Loucy (cell line): ENCODE results near the gene TBCE.
A peak's percentile ranks its signal among the peaks of the same experiment; 100 is the strongest.

Experiments
- H2AFZ ChIP-seq: fragments of 200-600 bp; sonication (generic); 2 replicates; pipeline ENCODE4 v1.6.0; 2016; ENCODE audit warnings: antibody characterized with exemption, mild to moderate bottlenecking, low read length, moderate library complexity
- H3F3A ChIP-seq: fragments of 200-600 bp; 2 replicates; pipeline ENCODE4 v1.6.0; 2016; ENCODE audit warnings: antibody characterized with exemption, low read depth, mild to moderate bottlenecking
- H3K27me3 ChIP-seq: fragments of 200-600 bp; sonication (generic); 2 replicates; pipeline ENCODE4 v1.6.1; 2014; ENCODE audit warnings: low read length, mild to moderate bottlenecking; ENCODE audit not compliant: insufficient read depth, poor library complexity, severe bottlenecking
- H3K36me3 ChIP-seq: fragments of 200-600 bp; sonication (generic); 2 replicates; pipeline ENCODE4 v1.6.1; 2016; ENCODE audit warnings: low read length; ENCODE audit not compliant: insufficient read depth
- H3K4me1 ChIP-seq: fragments of 200-600 bp; sonication (generic); 2 replicates; pipeline ENCODE4 v1.5.1; 2014; ENCODE audit warnings: low read length, mild to moderate bottlenecking; ENCODE audit not compliant: insufficient read depth, poor library complexity, severe bottlenecking
- H3K4me2 ChIP-seq: fragments of 200-600 bp; sonication (generic); 2 replicates; pipeline ENCODE4 v1.6.0; 2014; ENCODE audit warnings: antibody characterized with exemption, low read length, low read depth, mild to moderate bottlenecking; ENCODE audit not compliant: poor library complexity, severe bottlenecking
- H3K4me3 ChIP-seq: fragments of 200-600 bp; sonication (generic); 2 replicates; pipeline ENCODE4 v1.5.1; 2014; ENCODE audit warnings: low read length, mild to moderate bottlenecking, mixed read lengths; ENCODE audit not compliant: poor library complexity, severe bottlenecking
- H3K79me2 ChIP-seq: fragments of 200-600 bp; sonication (generic); 2 replicates; pipeline ENCODE4 v1.6.1; 2014; ENCODE audit warnings: low read length; ENCODE audit not compliant: insufficient read depth
- H3K9ac ChIP-seq: fragments of 200-600 bp; sonication (generic); 2 replicates; pipeline ENCODE4 v1.6.0; 2014; ENCODE audit warnings: mild to moderate bottlenecking, low read depth, low read length, moderate library complexity; ENCODE audit not compliant: poor library complexity, severe bottlenecking
- H3K9me2 ChIP-seq: fragments of 200-600 bp; sonication (generic); replicated peaks from 2 replicates; pipeline ENCODE4 v1.6.1; 2016; ENCODE audit warnings: low read depth, low read length, mixed read lengths
- H3K9me3 ChIP-seq: fragments of 200-600 bp; sonication (generic); 2 replicates; pipeline ENCODE4 v1.6.1; 2014; ENCODE audit warnings: mild to moderate bottlenecking, antibody characterized with exemption, low read length, low read depth; ENCODE audit not compliant: insufficient read depth
- H4K20me1 ChIP-seq: fragments of 200-600 bp; sonication (generic); 2 replicates; pipeline ENCODE4 v1.6.0; 2014; ENCODE audit warnings: antibody characterized with exemption, low read length, mild to moderate bottlenecking; ENCODE audit not compliant: insufficient read depth, poor library complexity, severe bottlenecking
- EZH2phosphoT487 ChIP-seq: fragments of 200-600 bp; IDR thresholded peaks from 2 replicates; pipeline ENCODE4 v1.6.1; 2018; ENCODE audit warnings: antibody characterized with exemption, mild to moderate bottlenecking, moderate library complexity, borderline replicate concordance
- TF ChIP-seq, protein P1 (sequence below): fragments of 200-600 bp; sonication (generic); conservative IDR thresholded peaks from 2 replicates; pipeline ENCODE4 v1.5.1; 2014; ENCODE audit warnings: mild to moderate bottlenecking, antibody characterized with exemption, low read length

The TBCE gene

DNA sequence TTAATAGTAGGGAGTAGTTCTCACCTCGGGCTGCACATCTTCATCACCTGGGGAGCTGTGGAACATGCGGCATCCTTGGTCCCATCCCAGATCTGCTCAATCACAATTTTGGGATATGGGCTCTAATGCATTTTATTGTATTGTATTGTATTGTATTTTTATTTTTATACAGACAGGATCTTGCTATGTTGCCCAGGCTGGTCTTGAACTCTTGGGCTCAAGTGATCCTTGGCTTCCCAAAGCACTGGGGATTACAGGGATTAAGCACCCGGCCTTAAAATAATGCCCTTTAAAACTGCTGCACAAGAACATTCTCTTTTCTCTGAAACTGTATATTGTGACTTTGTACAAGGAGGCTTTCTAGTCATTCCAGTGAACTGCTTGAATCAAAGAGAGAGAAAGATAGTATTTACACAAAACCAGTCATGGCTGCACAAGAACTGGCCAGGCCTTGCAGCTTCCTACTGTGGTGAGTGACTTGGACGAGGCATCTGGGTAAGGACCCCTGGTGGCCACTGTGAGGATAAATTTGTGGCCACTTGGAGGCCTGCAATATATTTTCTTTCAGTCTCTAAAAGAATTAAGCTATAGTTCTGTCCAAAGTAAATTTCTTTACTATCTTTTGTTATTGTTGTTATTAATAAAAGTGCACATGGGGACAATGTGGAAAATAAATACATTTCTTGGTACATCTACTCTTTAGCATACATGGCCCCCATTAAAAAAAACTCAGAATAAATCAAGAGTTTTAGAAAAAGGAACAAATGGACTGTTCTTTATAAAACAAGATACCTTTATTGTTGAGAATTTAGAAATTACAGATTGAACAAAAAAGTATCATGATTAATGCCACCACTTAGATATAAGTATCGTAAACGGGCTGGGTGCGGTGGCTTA is 48.0 kb downstream of the TBCE start:
- no peaks in the 10 kb centered on the region for H3K27me3 ChIP-seq
- no peaks in the 10 kb centered on the region for H3K9me3 ChIP-seq
- no peak overlapping the region for H3K4me3 ChIP-seq
- H3K9ac ChIP-seq, result no peak overlapping the region
- no peaks in the 10 kb centered on the region for H3K79me2 ChIP-seq
- H3K4me1 ChIP-seq, result no peaks in the 10 kb centered on the region
- peaks cover 16% of the 10 kb centered on the region; the same call in 1 of the 2 replicates for H3K36me3 ChIP-seq
- H3K4me2 ChIP-seq, result no peak overlapping the region
- no peaks in the 10 kb centered on the region for H4K20me1 ChIP-seq
- no peak overlapping the region for H2AFZ ChIP-seq
- no peak for TF ChIP-seq EZH2phosphoT487
- TF ChIP-seq, protein P1, sequence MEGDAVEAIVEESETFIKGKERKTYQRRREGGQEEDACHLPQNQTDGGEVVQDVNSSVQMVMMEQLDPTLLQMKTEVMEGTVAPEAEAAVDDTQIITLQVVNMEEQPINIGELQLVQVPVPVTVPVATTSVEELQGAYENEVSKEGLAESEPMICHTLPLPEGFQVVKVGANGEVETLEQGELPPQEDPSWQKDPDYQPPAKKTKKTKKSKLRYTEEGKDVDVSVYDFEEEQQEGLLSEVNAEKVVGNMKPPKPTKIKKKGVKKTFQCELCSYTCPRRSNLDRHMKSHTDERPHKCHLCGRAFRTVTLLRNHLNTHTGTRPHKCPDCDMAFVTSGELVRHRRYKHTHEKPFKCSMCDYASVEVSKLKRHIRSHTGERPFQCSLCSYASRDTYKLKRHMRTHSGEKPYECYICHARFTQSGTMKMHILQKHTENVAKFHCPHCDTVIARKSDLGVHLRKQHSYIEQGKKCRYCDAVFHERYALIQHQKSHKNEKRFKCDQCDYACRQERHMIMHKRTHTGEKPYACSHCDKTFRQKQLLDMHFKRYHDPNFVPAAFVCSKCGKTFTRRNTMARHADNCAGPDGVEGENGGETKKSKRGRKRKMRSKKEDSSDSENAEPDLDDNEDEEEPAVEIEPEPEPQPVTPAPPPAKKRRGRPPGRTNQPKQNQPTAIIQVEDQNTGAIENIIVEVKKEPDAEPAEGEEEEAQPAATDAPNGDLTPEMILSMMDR, result peak; percentile 89
- H3F3A ChIP-seq, result no peaks in the 10 kb centered on the region
- no peaks in the 10 kb centered on the region for H3K9me2 ChIP-seq

DNA sequence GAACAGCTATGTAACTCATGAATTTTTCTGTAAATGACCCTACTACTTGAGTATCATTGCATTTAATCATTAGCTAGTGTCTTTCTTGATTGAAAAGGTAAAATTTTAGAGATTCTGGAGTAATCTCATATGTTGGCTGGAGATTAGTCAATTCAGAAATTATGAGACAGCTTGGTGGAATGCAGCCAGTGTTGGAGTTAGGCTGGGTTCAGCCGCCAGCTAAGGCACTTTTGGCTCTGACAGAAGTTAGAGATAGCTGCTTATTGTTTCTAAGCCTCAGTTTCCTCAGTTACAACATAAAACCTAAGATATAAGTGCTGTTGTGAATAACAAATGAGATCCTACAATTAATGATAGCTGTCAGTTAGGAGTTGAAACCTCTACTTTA is 49.4 kb downstream of the TBCE start:
- Histone ChIP-seq H3K4me3 (no peak overlapping the region), H3K4me2 (no peak overlapping the region), H4K20me1 (no peaks in the 10 kb centered on the region), H3K4me1 (peaks cover 2% of the 10 kb centered on the region), H3F3A (no peaks in the 10 kb centered on the region), H3K9me2 (no peaks in the 10 kb centered on the region), H2AFZ (no peak overlapping the region), H3K9me3 (no peaks in the 10 kb centered on the region), H3K9ac (no peak overlapping the region), H3K36me3 (peaks cover 16% of the 10 kb centered on the region; the same call in 1 of the 2 replicates), H3K79me2 (no peaks in the 10 kb centered on the region), H3K27me3 (no peaks in the 10 kb centered on the region)
- TF ChIP-seq EZH2phosphoT487, result no peak
- TF ChIP-seq, protein P1, result no peak

DNA sequence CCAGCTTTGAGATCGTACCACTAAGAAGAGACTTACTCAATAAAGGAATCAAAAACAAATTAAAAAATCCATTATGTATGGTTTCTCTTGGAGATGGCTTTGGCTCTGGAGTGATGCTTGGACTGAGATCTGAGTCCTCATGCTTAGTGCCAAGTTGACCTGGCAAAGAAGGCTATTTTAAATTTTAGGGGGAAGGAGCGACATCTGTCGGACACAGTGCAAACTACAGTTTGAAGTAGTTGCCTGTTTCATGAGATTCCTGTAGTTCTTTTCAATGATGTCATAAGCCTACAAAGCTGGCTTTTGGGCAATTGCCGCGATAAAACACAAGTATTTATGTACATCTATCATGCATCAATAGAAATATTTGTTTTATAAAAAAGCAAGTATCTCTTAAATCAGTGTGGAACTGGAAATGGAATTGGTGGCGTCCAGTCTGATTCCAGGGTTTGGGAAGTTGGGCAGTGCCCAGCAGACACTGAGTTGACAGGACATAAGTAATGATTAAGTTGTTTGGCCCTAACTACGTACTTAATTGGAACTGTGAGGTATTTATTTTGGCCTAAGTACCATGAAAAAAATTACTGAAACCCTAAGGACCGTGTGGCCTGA is 50.0 kb downstream of the TBCE start:
- no peaks in the 10 kb centered on the region for H3K27me3 ChIP-seq
- no peaks in the 10 kb centered on the region for H3F3A ChIP-seq
- no peak overlapping the region for H2AFZ ChIP-seq
- H3K9me3 ChIP-seq, result no peaks in the 10 kb centered on the region
- H3K79me2 ChIP-seq, result no peaks in the 10 kb centered on the region
- TF ChIP-seq EZH2phosphoT487, result no peak
- TF ChIP-seq, protein P1, result peak; percentile 89
- H3K36me3 ChIP-seq, result peaks cover 16% of the 10 kb centered on the region; the same call in 1 of the 2 replicates
- no peak overlapping the region for H3K4me2 ChIP-seq
- H3K9me2 ChIP-seq, result no peaks in the 10 kb centered on the region
- H3K4me3 ChIP-seq, result no peak overlapping the region
- H3K4me1 ChIP-seq, result peaks cover 7% of the 10 kb centered on the region
- H3K9ac ChIP-seq, result no peak overlapping the region
- H4K20me1 ChIP-seq, result no peaks in the 10 kb centered on the region
